Mucosa of descending colon (tissue), 3 donors: ENCODE measurements around the gene SYNGAP1. TPM values are rescaled to one million over a fixed set of nuclear protein-coding genes. Genes with fewer than 3 reads are reported as not detected.
A peak's percentile ranks its signal among the peaks of the same experiment; 100 is the strongest.

Source experiments
- ATAC-seq: fragments of 200-7000 bp; cut with Tn5 transposase; one replicate; pipeline ENCODE4 v1.9.1; 2020; ENCODE audit warnings: mild to moderate bottlenecking, moderate library complexity
- DNase-seq, 3 donors: peaks; one replicate each; pipeline ENCODE4 v3.0.0-alpha.2; 2020
- H3K36me3 ChIP-seq: fragments of 200-600 bp; one replicate; pipeline ENCODE4 v1.8.0; 2021; ENCODE audit warnings: low read depth, mild to moderate bottlenecking
- H3K4me1 ChIP-seq: fragments of 200-600 bp; one replicate; pipeline ENCODE4 v1.8.0; 2021; ENCODE audit warnings: low read depth, mild to moderate bottlenecking
- H3K4me3 ChIP-seq: fragments of 200-600 bp; one replicate; pipeline ENCODE4 v1.8.0; 2021; ENCODE audit warnings: mild to moderate bottlenecking
- H3K9me3 ChIP-seq: fragments of 200-600 bp; one replicate; pipeline ENCODE4 v1.8.0; 2021; ENCODE audit warnings: mild to moderate bottlenecking
- CTCF ChIP-seq: fragments of 200-600 bp; IDR thresholded peaks from one replicate; pipeline ENCODE4 v1.8.0; 2022; ENCODE audit warnings: antibody characterized with exemption, mild to moderate bottlenecking
- intact Hi-C, 2 donors: fragments of 100-400 bp; cut with DNase I in 1 of 2; cut with micrococcal nuclease in 1 of 2; formaldehyde crosslinking; loops; one replicate each; pipeline versions ENCODE4 v1.11.0 to v1.11.1; 2022; cut with DNase I, micrococcal nuclease
- total RNA-seq, 3 donors: library from RNA; stranded (reverse); fragmentation: NEBNext Ultra II Directional in 2 of 3; extraction: Animal tissue kit (Norgen Biotek cat#: 25700) in 2 of 3; gene quantifications; one replicate each; pipeline versions ENCODE4 v1.2.1 to v1.2.4, GENCODE V29; 2021 to 2023
- donor health status: DM: no; HTN: no; CAD: no; lungs with moderate emphysema.
- donor health status: DM: no; HTN: no; CAD: no.
- donor health status: DM: no; HTN: yes; CAD: no.

SYNGAP1 gene
- total RNA-seq, 3 donors from 2014 or later, result 8.1 to 39.8 (median 8.8) TPM

- DNase-seq, result peak in 1 of 3 donors; percentile 17
- no peak overlapping the region for H3K4me3 ChIP-seq
- intact Hi-C loops, result no loop called here
- H3K4me1 ChIP-seq, result no peaks in the 10 kb centered on the region
- no peaks in the 10 kb centered on the region for H3K36me3 ChIP-seq
- H3K9me3 ChIP-seq, result no peaks in the 10 kb centered on the region
- no peak for TF ChIP-seq CTCF
- ATAC-seq, result no peak
These were observed 22.4 kb downstream of the SYNGAP1 start for GRCh38 chr6:33442283-33442682.

DNA sequence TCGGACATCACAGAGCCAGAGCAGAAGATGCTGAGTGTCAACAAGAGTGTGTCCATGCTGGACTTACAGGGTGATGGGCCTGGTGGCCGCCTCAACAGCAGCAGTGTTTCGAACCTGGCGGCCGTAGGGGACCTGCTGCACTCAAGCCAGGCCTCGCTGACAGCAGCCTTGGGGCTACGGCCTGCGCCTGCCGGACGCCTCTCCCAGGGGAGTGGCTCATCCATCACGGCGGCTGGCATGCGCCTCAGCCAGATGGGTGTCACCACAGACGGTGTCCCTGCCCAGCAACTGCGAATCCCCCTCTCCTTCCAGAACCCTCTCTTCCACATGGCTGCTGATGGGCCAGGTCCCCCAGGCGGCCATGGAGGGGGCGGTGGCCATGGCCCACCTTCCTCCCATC lies 23.2 kb downstream of the SYNGAP1 start:
- intact Hi-C loops, result no loop called here
- DNase-seq, result no peak
- H3K9me3 ChIP-seq, result no peaks in the 10 kb centered on the region
- TF ChIP-seq CTCF, result no peak
- no peak overlapping the region for H3K4me3 ChIP-seq
- no peaks in the 10 kb centered on the region for H3K36me3 ChIP-seq
- ATAC-seq, result no peak
- H3K4me1 ChIP-seq, result no peaks in the 10 kb centered on the region

- ATAC-seq, result no peak
- intact Hi-C loops, result no loop called here
These were observed 24.0 kb downstream of the SYNGAP1 start for GRCh38 chr6:33443619-33444504.

GRCh38 chr6:33445119-33445603 lies 25.3 kb downstream of the SYNGAP1 start:
- TF ChIP-seq CTCF, result no peak
- intact Hi-C loops, result no loop called here
- H3K36me3 ChIP-seq, result no peaks in the 10 kb centered on the region
- ATAC-seq (no peak), DNase-seq (no peak)
- no peaks in the 10 kb centered on the region for H3K9me3 ChIP-seq
- H3K4me1 ChIP-seq, result no peaks in the 10 kb centered on the region
- no peak overlapping the region for H3K4me3 ChIP-seq

More at GRCh38 chr6:33443619-33444504, 24.0 kb downstream of the SYNGAP1 start:
- H3K36me3 ChIP-seq, result no peaks in the 10 kb centered on the region
- H3K4me3 ChIP-seq, result no peak overlapping the region
- peak in 1 of 3 donors; percentile 15 for DNase-seq
- no peaks in the 10 kb centered on the region for H3K4me1 ChIP-seq
- no peaks in the 10 kb centered on the region for H3K9me3 ChIP-seq
- no peak for TF ChIP-seq CTCF

DNA sequence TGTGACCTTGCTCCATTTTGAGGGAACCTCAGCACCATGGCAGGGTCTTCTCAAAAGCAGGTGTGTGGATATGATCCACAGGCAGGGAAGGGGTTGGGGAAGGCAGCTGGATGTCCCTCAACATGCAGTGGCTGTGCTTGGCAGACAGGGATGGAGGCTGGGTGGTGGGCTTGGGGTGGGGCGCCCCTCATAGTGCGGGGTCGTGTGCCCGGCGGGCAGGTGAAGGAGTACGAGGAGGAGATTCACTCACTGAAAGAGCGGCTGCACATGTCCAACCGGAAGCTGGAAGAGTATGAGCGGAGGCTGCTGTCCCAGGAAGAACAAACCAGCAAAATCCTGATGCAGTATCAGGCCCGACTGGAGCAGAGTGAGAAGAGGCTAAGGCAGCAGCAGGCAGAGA lies 26.5 kb downstream of the SYNGAP1 start:
- no peak for TF ChIP-seq CTCF
- no peaks in the 10 kb centered on the region for H3K4me1 ChIP-seq
- ATAC-seq (no peak), DNase-seq (no peak)
- intact Hi-C loops, result no loop called here
- no peaks in the 10 kb centered on the region for H3K36me3 ChIP-seq
- H3K9me3 ChIP-seq, result no peaks in the 10 kb centered on the region
- H3K4me3 ChIP-seq, result no peak overlapping the region
